ENCODE data around the gene ACP5. TPM values are rescaled to one million over a fixed set of nuclear protein-coding genes. Genes with fewer than 3 reads are reported as not detected.
A peak's percentile ranks its signal among the peaks of the same experiment; 100 is the strongest.

The ACP5 gene
- total and polyA plus RNA-seq, 2 of the 4 experiments (the other 2 are of a cell fraction), result 0.54 to 1.2 TPM

DNA sequence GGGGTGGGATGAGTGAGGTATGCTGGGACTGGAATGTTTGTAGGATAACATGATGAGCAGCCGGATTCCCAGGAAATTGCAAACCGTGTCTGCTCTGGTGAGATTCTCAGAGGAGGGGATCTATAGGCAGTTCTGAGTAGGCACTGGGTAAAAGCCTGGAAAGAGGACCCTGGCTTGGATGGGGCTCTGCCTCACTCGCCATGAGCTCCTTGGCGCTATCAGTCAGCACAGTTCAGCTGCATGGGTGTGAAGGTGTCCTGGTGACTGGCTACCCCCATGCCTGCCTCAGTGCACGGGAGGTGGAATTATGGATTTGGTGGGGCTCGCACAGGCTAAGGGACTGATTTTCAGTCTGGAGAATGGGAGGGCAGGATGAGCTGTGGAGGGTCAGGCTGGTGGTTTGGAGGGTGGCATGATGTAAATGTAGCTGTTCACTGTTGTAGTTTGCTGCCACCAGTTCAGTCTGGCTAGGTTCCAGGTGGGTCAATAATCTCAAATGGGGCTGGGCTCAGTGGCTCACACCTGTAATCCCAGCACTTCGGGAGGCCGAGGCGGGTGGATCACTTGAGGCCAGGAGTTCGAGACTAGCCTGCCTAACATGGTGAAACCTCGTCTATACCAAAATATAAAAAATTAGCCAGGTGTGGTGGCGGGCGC lies 10.7 kb upstream of the ACP5 start:
- H3K4me2 ChIP-seq (ENCODE audit: low read depth, low read length), result peak overlapping the region; percentile 55; the same call in 1 of the 2 replicates
- no peak overlapping the region for H2AK5ac ChIP-seq (ENCODE audit: low read depth, low read length)
- no TSS peak for BruUV-seq (replicated peaks)
- H2BK15ac ChIP-seq (ENCODE audit: low read depth, low read length), result no peak overlapping the region
- POLR2A ChIA-PET (ENCODE audit: unreplicated experiment), result no interaction called here
- dilution Hi-C loops (cut with HindIII; ENCODE audit: low sequenced_read_pairs, unreplicated experiment) (no loop called here), intact Hi-C loops (cut with micrococcal nuclease) (loop anchor here (1.0 to 5.0 kb wide), 4 partner anchors 27 to 296 kb away; no protein-coding TSS in a partner anchor), in situ Hi-C loops (cut with MboI; ENCODE audit: low sequenced_read_pairs) (loop anchor here (5.0 kb wide), 1 partner anchor 96 kb away; no protein-coding TSS in a partner anchor)
- no peak overlapping the region for H3K4me3 ChIP-seq (ENCODE audit: insufficient read depth, low read depth, low read length)
- H3K79me1 ChIP-seq (ENCODE audit: low read depth in 1 of 2, low read length in 2 of 2), result no peaks in the 10 kb centered on the region
- H3K56ac ChIP-seq (ENCODE audit: extremely low read depth, insufficient read depth, low read length), result no peak overlapping the region
- H3K9me1 ChIP-seq (ENCODE audit: insufficient read depth, low read length), result no peaks in the 10 kb centered on the region
- H4K91ac ChIP-seq (ENCODE audit: insufficient read depth, low read depth, low read length), result no peak overlapping the region
- no peaks in the 10 kb centered on the region for H4K20me1 ChIP-seq (ENCODE audit: insufficient read depth, low read length)
- CTCF ChIA-PET, result no interaction called here
- ATAC-seq (ENCODE audit: low read depth), result peak; percentile 53
- no peaks in the 10 kb centered on the region for H3K36me3 ChIP-seq (ENCODE audit: control insufficient read depth, insufficient read depth, low read length)
- no peak overlapping the region for H2AK9ac ChIP-seq (replicated peaks; ENCODE audit: low read depth, low read length, poor library complexity)
- H3K9me3 ChIP-seq (ENCODE audit: control insufficient read depth, insufficient read depth, low read length), result no peaks in the 10 kb centered on the region
- H3K27me3 ChIP-seq (ENCODE audit: control insufficient read depth, insufficient read depth, low read length), result no peaks in the 10 kb centered on the region; the same call in 1 of the 2 replicates
- no peak overlapping the region for H3K14ac ChIP-seq (replicated peaks; ENCODE audit: low read depth, low read length)
- H4K8ac ChIP-seq (ENCODE audit: low read depth in 2 of 2, low read length in 2 of 2), result no peak overlapping the region
- H2BK20ac ChIP-seq (ENCODE audit: low read depth, low read length), result no peak overlapping the region
- no peak overlapping the region for H4K5ac ChIP-seq (ENCODE audit: low read depth, low read length)
- H3K4ac ChIP-seq (ENCODE audit: low read depth, low read length), result no peak overlapping the region
- no peak overlapping the region for H3K23ac ChIP-seq (ENCODE audit: low read depth, low read length)
- no peak overlapping the region for H2BK5ac ChIP-seq (ENCODE audit: low read depth, low read length, poor library complexity, severe bottlenecking)
- WGBS, 2 experiments (ENCODE audit: extremely low coverage in 2 of 2, insufficient read length in 1 of 2), result 80% methylated on average over 1 of the region's 13 CpGs; no CpG with 5 or more reads in 1 of the 2 experiments
- no peak overlapping the region for H2BK120ac ChIP-seq (ENCODE audit: low read depth, low read length)
- no peak overlapping the region for H3K9ac ChIP-seq (ENCODE audit: low read depth, low read length)
- no peak overlapping the region for H3K18ac ChIP-seq (ENCODE audit: low read depth, low read length)
- DNase-seq, result no peak
- H3K4me1 ChIP-seq (ENCODE audit: control insufficient read depth, insufficient read depth, low read length), result no peaks in the 10 kb centered on the region
- peak overlapping the region; percentile 87 for H2AFZ ChIP-seq (replicated peaks; ENCODE audit: low read length, poor library complexity)
- no peak overlapping the region for H3K27ac ChIP-seq (ENCODE audit: insufficient read depth, low read length)
- TF ChIP-seq RAD21 (IDR thresholded peaks at IDR 0.05; ENCODE audit: low read length) (no peak), MAZ (IDR thresholded peaks at IDR 0.05; ENCODE audit: borderline replicate concordance, low read depth, low read length) (no peak), RCOR1 (IDR thresholded peaks at IDR 0.05; ENCODE audit: insufficient replicate concordance, low read length) (no peak), FOS (IDR thresholded peaks at IDR 0.05; ENCODE audit: low read depth, low read length) (no peak), MAFK (IDR thresholded peaks at IDR 0.05; ENCODE audit: low read depth, low read length) (no peak), NFE2L2 (IDR thresholded peaks at IDR 0.05; ENCODE audit: low read depth, low read length) (no peak)
- TF ChIP-seq, protein P1, sequence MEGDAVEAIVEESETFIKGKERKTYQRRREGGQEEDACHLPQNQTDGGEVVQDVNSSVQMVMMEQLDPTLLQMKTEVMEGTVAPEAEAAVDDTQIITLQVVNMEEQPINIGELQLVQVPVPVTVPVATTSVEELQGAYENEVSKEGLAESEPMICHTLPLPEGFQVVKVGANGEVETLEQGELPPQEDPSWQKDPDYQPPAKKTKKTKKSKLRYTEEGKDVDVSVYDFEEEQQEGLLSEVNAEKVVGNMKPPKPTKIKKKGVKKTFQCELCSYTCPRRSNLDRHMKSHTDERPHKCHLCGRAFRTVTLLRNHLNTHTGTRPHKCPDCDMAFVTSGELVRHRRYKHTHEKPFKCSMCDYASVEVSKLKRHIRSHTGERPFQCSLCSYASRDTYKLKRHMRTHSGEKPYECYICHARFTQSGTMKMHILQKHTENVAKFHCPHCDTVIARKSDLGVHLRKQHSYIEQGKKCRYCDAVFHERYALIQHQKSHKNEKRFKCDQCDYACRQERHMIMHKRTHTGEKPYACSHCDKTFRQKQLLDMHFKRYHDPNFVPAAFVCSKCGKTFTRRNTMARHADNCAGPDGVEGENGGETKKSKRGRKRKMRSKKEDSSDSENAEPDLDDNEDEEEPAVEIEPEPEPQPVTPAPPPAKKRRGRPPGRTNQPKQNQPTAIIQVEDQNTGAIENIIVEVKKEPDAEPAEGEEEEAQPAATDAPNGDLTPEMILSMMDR (conservative IDR thresholded peaks at IDR 0.05; ENCODE audit: low read depth, low read length), result no peak
- TF ChIP-seq, protein P2, sequence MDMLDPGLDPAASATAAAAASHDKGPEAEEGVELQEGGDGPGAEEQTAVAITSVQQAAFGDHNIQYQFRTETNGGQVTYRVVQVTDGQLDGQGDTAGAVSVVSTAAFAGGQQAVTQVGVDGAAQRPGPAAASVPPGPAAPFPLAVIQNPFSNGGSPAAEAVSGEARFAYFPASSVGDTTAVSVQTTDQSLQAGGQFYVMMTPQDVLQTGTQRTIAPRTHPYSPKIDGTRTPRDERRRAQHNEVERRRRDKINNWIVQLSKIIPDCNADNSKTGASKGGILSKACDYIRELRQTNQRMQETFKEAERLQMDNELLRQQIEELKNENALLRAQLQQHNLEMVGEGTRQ (IDR thresholded peaks at IDR 0.05; ENCODE audit: low read depth, low read length), result no peak

Data from IMR-90 (cell line).